Superior temporal gyrus (tissue), 1 donor: Measurements from ENCODE around the gene FPR2.
"Not testable (repeated sequence)": the region's sequence is repeated elsewhere in the genome, so short reads cannot be mapped to it uniquely, and the experiment has no call there.

Source experiments
- DNase-seq: peaks from one replicate; pipeline ENCODE4 v3.0.0-alpha.2; 2016; ENCODE audit errors: extremely low spot score

The FPR2 gene

DNA sequence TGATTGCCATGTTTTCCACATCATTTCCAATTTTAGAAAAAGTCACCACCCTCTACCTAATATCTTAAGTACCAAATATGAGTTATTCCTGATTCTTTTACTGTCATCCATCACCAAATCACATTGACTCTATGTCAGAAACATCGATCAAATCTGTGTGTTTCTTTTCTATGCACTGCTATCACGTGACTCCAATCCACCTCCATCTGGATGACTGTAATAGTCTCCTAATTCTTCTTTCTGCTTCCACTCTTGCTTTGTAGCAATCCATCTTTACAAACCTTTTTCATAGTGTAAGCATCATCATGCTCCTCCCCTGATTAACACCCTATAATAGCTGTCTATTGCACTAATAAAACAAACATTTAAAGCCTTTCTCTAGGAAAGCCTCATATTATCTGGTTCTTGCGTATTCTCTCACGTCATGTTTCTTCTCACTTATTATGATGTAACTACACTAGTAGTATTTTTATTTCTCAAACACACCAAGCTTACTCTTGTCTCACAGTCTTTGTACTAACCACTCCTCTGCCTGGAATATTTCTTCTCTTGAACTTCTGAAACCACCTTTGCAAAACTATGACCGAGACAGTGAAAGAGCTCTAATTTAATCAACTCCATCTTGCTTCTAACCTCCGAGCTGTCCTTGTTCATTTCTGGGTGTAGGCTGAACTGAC, 23.3 kb downstream of the FPR2 start:
- DNase-seq, result no peak

DNA sequence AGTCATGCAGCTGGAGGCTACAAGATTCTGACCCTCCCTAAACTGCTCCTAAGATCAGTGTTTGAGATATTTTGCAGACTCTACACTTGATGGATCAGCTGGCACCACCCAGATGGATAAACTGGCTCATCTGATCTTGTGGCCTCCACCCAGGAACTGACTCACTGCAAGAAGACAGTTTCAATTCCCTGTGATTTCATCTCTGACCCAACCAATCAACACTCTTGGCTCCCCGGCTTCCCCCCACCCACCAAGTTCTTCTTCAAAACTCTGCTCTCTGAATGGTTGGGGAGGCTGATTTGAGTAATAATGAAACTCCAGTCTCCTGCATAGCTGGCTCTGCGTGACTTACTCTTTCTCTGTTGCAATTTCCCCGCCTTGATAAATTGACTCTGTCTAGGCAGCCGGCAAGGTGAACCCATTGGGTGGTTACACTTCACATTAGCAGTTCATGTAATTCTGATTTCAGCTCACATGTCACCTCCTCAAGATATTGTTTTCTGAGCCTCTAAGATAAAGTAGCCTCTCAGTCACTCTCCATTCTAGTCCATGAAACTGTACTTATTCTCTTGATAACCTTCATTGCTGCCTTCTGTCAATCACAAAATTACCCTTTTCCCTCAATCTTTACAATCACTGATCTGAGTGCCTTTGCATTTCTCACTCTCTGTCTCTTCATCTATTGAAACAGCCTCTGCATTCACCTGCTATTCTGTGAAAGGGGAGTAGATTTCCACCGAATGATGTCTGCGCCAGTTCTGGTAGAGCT, 24.1 kb downstream of the FPR2 start:
- peak; percentile 18 for DNase-seq

DNA sequence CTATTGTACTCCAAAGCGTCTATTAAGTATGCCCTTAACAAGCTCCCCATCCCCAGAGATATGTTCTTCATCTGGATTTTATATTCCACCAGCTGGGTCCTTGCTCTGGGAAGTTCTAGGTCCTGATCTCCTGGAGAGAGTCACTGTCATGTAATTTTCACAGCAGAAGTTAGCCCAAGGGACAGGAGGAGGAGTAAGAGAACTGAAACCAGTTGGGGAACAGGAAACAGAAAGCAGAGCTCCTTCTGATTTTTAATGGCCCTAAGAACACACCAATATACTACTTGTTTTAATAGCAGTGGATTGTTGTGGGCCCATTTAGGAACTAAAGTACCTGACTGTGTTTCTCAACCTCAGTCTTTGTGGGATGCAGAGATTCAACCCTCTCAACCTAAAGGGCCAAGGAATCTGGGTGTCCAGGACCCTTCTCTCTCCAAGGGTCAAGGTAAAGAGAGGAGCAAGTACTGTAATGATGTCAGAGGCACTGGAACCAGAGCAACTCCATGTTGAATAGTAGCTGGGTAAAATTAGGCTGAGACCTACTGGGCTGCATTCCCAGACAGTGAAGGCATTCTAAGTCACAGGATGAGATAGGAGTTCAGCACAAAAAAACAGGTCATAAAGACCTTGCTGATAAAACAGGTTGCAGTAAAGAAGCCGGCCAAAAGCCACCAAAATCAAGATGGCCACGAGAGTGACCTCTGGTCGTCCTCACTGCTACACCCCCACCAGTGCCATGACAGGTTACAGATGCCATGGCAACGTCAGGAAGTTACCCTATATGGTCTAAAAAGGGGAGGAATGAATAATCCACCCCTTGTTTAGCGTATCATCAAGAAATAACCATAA, 25.9 kb downstream of the FPR2 start:
- no peak for DNase-seq

DNA sequence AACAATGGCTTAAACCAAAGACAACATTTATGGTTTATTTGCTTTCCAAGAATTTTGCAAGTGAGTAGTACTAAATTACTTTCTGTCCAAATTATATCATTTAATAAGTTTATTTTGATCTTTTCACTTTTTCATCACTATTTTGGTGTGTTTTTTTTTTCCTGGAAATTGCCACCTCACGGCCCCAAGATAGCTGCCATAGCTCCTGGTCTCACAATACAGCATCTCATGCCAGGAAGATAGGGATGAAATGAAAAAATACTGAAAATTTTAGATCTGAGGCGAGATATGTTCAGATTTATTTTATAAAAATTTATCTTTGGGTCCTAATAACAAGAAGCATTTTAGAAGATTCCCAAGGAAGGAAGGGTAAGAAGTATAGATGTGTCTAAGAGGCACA, 27.0 kb downstream of the FPR2 start:
- DNase-seq, result no peak

DNA sequence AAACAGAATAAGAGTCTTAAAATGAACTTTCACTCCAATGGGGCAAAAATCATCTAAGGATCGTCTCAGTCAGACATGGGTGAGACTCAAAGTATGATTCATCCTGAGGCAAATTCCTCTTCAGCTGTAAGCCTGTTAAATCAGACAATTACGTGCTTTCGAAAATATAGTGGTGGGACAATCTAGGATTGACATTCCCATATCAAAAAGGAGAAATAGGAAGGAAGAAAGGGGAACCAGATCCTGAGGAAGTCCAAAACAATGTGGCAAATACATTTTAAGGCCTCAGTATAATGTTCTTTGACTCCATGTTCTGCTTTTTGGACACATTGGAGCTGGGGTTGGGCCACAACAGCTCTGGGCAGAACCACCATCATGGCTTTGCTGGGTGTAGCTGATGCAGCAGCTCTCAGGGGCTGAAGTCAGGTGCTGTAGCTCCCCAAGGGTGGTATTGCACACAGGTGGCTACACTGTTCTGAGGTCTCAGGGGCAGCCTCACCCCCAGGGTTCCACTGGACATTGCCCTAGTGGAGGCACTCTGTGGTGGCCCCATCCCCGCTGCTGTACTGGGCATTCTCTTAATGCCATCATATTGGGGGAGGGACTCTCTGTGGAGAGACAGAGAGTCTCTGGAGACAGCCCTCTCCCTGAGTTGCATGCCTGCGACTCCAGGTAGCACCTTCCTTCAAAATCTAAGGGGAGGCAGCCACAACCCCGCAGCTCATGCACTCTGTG, 28.2 kb downstream of the FPR2 start:
- DNase-seq, result no peak

DNA sequence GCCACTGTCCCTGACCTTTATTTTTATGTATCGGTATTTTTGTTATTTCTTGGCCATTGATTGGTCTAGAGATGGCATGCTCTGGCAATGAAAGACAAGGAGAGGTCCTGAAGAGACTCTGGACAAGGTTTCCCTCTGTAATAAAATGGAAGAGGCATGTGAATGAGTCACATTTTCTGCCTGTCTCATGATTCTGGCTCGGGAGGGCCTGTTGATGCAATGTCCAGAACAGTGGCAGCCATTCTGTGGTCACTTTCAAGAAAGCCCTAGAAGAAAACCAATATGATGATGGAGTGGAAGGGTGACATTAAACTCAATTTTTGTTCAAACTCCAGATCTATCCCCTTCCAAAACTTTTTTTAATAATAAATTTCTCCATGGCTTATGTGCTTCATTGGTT, 32.0 kb downstream of the FPR2 start:
- DNase-seq, result no peak

DNA sequence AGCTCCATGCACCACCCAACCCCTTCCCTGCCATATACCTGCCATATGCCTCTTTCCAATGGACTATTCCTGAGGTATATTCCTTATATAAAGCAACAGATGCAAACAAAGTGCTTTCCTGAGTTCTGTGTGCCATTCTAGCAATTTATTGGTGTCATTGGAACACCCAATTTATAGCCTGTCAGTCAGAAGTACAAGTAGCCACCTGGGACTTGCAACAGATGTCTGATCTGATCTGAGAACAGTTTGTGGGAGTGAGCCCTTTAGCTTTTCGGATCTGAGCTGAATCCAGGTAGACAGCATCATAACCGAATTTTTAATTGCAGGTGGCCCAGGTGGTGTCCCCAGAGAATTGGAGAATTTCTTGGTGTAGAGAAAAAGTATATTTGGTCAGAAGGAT, 33.0 kb downstream of the FPR2 start:
- no peak for DNase-seq

DNA sequence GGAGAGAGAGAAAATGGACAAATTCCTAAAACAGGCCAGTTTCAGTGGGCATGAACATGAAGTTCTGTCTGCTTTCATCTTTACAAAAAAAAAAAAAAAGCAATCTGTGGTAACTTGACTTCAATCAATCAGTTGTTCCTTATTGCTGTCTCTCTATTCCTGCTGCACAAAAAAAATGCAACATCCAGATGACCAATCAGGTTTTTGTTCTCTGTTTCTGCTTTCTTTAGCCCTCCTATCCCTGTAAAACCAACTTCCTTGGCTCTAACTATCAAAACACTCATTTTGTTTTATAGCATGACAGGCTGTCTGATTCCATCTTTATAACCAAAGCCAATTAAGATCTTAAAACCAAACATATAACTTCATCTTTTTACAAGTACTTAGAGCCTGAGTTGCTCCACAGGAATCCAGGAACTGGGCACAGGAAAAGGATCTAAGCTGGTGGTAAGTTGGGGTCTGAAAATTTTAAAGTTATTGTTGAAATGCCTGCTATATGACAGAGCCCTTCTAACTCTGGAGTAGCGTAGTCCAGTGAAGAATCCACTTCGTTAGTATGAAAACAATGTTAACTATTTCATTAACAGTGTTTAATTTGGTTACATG, 34.0 kb downstream of the FPR2 start, which contains the start of gene FPR3:
Gene FPR3, plus strand, starts transcription at position 273 of the 606 bp plus-strand sequence. CDS start 28,592 bp downstream, outside the sequence.
- no peak for DNase-seq

DNA sequence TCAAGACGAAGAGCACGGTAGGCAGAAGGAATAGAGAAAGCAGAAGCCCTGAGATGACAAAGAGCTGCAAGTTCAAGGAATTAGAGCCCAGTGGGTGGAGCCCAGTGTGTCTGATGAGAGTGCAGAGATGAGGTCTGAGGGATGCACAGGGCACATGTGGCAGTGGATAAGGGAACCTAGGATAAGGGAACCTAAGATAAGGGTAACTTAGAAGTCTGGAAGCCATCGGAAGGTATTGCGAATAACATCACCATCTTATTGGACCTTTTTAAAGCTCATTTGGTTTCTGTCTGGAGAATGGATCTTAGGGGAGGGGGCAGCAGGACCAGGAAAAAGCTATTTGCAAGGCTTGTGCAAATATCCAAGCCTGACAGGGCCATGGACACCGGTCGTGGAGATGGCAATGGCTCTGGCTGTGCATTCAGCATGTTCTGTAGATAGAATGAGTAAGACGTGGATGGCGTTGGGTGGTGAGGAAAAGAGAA, 35.3 kb downstream of the FPR2 start:
- DNase-seq, result no peak

DNA sequence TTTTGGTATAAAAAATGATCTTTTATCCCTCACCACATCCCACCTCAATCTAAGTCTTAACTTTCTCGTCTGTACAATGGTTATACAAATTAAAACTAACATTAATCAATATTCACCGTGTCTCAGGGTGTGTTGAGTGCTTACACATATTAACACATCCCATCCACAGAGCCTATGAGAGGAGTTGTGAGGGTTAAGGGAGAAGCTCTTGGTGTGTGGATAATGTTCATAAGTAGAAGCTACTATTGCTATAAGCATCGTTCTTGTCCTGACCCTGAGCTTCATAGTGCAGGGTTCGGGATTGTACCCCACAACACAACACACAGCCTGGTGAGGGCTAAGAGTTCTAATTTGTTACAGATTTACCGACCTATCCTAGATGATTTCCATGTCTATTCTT, 36.5 kb downstream of the FPR2 start:
- no peak for DNase-seq

DNA sequence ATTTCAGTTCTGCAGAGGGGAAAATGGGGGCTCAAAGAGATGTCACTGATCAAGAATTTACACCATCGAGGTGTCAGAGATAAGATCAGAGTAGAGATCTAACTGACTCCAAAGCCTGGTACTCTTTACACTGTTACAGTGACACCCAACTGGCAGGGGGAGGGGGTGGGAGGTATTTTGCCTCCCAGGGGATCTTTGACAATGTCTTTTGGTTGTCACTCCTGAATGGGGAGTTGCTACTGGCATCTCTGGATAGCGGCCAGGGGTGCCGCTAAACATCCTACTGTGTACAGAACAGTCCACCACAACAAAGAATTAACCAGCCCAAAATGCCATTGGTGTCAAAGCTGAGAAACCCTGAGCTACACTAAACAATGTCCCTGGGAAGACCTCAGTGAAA, 37.1 kb downstream of the FPR2 start:
- no peak for DNase-seq

DNA sequence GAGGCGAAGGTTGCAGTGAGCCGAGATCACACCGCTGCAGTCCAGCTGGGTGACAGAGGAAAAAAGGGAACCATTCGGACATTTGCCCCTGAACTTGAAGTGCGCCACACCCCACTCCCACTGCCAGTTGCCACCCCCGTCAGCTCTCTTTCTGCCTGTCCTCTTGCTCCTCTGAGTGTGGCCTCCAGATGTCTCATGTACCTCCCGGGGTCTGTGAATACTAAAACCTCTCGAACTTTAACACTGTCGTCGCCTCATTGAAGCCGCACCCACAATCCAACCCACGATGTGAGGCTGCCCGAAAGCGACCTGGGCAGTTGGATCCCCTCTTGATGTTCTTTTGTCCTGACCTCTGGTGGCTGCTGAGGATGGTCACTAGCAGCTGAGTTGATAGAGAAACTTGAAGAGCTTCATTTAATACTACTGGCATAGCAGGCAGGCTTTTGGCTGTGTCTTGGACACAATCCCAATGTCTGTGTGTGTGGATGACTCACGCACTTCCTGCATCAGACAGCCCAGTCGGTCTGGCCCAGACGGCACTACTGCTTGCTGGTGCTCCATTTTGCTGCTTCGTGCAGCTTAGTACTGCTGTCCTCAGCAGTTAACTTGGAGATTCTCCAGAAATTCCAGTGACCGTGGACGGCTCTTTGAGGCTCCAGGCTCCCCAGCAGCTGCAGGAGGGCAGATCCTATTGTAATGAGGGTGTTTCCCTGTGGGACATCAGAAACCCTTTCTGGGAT, 38.2 kb downstream of the FPR2 start:
- peak; percentile 63 for DNase-seq

DNA sequence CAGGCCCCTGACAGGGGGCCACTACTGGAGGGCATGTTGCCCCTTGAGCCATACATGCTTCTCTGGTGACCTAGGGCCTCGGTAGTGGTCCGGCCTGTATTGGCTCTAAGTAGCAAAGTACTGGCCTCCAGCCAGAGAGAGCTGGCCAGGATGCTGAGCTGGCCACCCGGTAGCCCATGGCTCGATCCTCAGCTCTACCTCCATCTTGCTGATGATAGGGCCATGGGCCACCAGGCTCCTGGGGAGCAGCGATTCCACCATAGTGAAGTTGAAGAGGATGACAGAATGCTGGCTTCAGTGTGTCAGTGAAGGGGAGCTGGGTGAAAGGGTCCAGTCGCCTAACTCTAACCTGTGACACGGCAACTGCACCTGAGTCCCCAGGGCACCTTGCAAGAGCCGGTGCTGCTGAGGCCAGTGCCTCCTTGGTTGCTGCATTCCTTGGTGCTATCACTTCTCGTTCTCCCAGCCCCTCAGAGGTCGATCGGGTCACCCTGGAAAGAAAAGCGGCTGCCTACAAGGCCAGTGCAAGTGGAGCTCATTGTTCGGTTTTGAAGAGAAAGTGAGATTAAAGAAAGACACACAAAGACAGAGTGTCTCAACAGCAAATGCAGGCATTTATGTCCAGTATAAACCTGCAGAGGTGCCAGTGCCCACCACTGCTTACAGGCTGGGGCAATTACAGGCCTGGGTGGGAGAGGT, 38.9 kb downstream of the FPR2 start:
- DNase-seq, result no peak

DNA sequence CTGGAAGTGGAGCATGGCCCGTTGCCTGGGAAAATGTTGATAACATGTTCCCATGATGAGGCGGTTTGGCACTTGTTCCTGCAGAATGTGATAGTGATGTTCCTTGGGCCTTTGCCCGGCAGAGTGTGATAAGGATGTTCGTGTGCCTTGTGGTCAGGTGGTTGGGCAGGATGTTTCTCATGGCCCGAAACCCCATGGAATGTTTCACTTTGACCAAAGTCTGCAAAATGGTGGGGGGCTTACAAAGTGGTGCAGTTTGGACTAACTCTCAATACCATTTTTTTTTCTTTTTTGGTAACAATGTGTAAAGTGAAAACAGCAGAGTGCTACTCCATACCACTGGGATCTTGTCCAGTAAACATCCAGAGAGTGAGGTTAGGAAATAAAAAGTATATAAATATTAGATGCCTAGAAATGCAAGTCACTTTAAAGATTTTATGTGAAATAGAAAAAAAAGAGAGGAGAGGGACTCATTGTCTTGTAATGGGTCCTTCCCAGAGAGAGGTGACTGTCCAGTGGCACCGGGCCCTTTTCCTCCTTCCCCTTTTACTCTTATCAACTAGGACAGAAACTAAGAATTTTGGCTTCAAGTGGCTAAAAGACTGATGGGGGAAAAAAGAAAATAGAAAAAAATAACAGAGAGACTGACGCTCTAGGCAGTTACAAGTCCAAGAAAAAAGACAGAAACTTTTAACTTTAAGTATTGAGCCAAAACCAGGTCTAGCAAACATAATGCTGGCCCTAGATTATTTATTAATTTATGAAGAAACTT, 39.7 kb downstream of the FPR2 start:
- no peak for DNase-seq

DNA sequence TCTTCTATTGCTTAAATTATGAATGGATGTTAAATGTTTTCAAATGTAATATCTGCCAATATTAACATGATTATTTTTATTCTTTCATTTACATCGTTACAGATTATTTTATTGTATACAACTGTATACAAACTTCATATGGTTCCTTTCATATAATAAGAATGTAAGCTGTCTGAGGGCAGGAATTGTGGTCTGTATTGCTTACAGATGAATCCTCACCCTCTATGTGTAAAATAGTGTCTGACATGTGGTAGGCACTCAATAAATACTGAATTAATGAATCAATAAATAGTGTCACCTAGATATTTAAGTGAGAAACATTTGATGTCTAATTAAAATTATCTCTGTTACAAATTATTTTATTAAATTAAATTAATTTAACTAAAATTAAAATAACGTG, 41.8 kb downstream of the FPR2 start:
- DNase-seq, result no peak

DNA sequence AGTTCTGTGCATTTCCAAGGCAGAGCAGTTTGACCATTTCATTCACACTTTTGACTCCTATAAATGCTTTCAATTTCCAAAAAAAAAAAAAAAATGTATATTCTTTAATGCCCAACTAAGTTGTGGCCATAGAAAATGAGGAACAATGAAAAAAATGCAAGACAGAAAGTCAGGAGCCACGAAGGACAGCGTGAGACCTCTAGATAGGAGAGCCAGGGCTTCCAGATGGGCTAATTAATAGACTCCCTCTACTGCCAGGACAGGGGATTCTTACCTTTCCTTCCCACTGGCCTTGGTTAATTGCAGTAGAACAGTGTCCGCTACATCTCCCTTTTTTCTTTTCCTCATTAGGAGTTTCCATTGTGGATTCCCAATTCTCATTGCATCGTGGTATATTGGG, 42.5 kb downstream of the FPR2 start:
- no peak for DNase-seq

DNA sequence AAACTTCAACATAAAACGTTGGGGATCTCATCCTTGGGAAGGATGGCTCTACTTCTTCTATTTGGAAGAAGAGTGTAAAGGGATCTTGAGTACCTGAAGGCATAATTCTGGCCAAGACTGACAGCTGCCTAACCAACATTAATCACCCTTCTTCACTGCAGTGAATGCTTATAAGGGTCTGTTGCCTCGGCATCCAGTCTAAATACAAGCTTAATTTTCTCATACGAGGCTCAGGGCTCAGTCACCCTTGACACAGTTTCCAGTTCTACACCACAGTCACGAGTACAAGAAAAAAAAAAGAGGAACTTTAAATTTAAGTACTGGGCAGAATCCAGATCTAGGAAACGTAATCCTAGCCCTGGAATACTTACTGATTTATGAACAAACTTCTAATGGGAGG, 43.0 kb downstream of the FPR2 start:
- DNase-seq, result no peak

DNA sequence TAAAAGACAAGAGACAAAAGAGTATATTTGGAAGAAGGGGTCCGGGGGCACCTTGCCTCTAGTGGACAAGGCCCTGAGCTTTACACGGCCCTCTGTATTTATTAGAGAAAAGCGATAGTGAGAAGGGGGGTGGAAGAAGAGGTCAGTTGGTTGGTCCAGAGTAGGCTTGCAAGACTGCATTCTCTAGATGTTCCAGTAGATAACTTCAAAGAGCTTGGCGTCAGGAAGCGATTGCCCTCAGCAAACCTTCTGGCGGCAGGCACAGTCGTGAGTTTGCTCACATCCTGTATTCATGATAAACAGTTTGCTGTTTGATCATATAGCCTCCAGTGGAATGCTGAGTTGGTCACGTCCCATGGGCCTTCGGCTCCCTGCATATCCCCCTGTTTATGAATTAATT, 43.8 kb downstream of the FPR2 start:
- not testable (repeated sequence) for DNase-seq

DNA sequence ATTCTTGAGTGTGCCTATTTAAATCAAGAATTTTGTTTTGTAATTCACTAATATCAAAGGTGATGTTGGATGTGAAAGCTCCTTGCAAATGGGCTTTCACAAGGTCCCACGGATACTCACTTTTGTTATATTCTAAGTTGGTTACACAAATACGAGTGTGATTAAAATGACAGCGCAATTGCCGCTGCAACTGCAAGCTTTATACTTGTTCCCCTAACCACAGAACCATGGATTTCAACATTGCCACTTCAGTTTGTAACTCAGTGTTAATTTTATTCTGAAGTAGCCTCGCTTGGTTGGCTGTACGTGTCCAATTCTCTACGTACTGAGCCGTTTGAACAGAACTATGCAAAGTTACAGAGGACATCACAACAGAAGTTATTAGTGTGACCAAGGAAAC, 44.4 kb downstream of the FPR2 start:
- DNase-seq, result not testable (repeated sequence)
